ENCODE data around the gene EHD4.

Gene EHD4

GRCh38 chr15:41994772-41995475, 22.6 kb upstream of the EHD4 start:
- DNase-seq: no peak

- no peak for DNase-seq
Observed at GRCh38 chr15:41994171-41994650, 21.9 kb upstream of the EHD4 start.

- no peak for DNase-seq
Observed at GRCh38 chr15:41993472-41994170, 21.3 kb upstream of the EHD4 start.

- no peak for DNase-seq
Observed at GRCh38 chr15:41992803-41993190, 20.4 kb upstream of the EHD4 start.

GRCh38 chr15:41992151-41992802, 19.9 kb upstream of the EHD4 start:
- DNase-seq: no peak

GRCh38 chr15:41990691-41991090, 18.3 kb upstream of the EHD4 start:
- no peak for DNase-seq

GRCh38 chr15:41990243-41990605, 17.9 kb upstream of the EHD4 start:
- DNase-seq: no peak

GRCh38 chr15:41989573-41990242, 17.4 kb upstream of the EHD4 start:
- DNase-seq: peak; percentile 69

- no peak for DNase-seq
Observed at GRCh38 chr15:41988896-41989572, 16.7 kb upstream of the EHD4 start.

- DNase-seq: no peak
Observed at GRCh38 chr15:41987925-41988275, 15.5 kb upstream of the EHD4 start.

- DNase-seq: no peak
Observed at GRCh38 chr15:41987246-41987924, 15.0 kb upstream of the EHD4 start.

- DNase-seq: no peak
Observed at GRCh38 chr15:41985236-41986160, 13.1 kb upstream of the EHD4 start.

GRCh38 chr15:41984622-41985021, 12.3 kb upstream of the EHD4 start:
- DNase-seq: no peak

GRCh38 chr15:41983621-41984571, 11.5 kb upstream of the EHD4 start:
- DNase-seq: no peak

- no peak for DNase-seq
Observed at GRCh38 chr15:41983221-41983620, 10.9 kb upstream of the EHD4 start.

- no peak for DNase-seq
Observed at GRCh38 chr15:41982133-41982930, 10.0 kb upstream of the EHD4 start.

GRCh38 chr15:41981371-41982132, 9.2 kb upstream of the EHD4 start:
- DNase-seq: peak; percentile 22

GRCh38 chr15:41980654-41981323, 8.4 kb upstream of the EHD4 start:
- DNase-seq: no peak

Data from EL (cell line).